Measurements from ENCODE around the gene PRELID3B.
"Not testable (repeated sequence)": the region's sequence is repeated elsewhere in the genome, so short reads cannot be mapped to it uniquely, and the experiment has no call there.

PRELID3B gene

DNA sequence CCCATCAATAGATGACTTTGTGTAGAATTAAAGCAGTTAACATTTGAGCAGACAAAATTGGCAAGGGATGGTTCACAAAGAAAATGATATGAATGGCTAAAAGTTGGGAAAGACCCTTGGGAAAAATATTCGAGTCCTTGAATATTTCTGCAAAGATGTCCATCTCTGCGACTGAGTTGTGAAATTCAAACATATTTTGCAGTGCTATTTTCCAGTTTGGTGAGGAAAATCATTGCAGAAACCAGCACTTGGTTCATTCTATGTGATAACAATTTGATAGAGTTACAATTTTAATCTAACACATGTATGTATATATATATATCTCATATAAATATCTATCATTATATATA lies 6.1 kb upstream of the PRELID3B start:
- 72 to 75% methylated on average over 2 of the region's 2 CpGs for WGBS, 2 experiments (ENCODE audit: insufficient coverage in 2 of 2)
- Histone ChIP-seq H3K4me3 (ENCODE audit: extremely low read depth, insufficient read depth, low read length, poor library complexity, severe bottlenecking) (no peak overlapping the region), H3K4me1 (ENCODE audit: control insufficient read depth, insufficient read depth, low read length, poor library complexity, severe bottlenecking) (peaks cover 17% of the 10 kb centered on the region), H3K27ac (ENCODE audit: low read depth, low read length, severe bottlenecking) (no peak overlapping the region), H3K9me3 (ENCODE audit: control insufficient read depth, low read length) (no peaks in the 10 kb centered on the region), H3K36me3 (ENCODE audit: control insufficient read depth, insufficient read depth, low read length) (no peaks in the 10 kb centered on the region)

DNA sequence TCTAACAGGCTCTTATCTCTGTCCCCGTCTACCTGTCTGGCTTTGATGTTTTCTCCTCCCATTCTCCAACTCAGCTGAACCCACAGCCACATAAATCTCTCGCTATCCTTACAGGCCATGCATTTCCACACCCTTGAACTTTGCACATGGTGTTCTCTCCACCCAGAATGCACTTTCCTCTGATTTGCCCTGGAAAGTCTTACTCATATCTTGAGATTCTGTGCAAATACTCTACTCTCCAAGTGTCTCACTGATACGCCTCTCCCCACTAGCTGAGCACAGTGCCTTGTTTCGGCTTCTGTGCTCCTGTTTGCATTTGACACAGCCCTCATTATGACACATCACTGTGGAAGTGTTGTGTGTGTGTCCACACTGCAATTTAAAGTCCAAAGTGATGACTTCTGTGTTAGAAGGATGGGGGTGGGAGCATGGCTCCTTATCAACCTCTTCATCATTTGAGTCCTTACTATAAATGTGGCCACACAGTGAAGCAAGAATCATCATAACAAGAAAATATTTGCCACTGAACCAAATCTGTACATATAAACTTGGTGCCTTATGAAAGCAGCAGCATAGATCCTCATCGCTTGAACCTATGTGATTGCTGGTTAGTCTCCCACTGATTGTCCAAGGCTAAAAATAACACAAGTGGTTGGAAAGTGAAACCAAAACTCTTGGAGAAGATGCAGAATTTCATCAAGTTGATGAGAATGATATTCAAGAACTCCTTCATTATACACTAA lies 5.5 kb upstream of the PRELID3B start:
- peaks cover 17% of the 10 kb centered on the region for H3K4me1 ChIP-seq (ENCODE audit: control insufficient read depth, insufficient read depth, low read length, poor library complexity, severe bottlenecking)
- no peak overlapping the region for H3K27ac ChIP-seq (ENCODE audit: low read depth, low read length, severe bottlenecking)
- WGBS, 2 experiments (ENCODE audit: insufficient coverage in 2 of 2), result 94 to 100% methylated on average over 4 of the region's 5 CpGs
- no peaks in the 10 kb centered on the region for H3K9me3 ChIP-seq (ENCODE audit: control insufficient read depth, low read length)
- no peaks in the 10 kb centered on the region for H3K36me3 ChIP-seq (ENCODE audit: control insufficient read depth, insufficient read depth, low read length)
- H3K4me3 ChIP-seq (ENCODE audit: extremely low read depth, insufficient read depth, low read length, poor library complexity, severe bottlenecking), result no peak overlapping the region

DNA sequence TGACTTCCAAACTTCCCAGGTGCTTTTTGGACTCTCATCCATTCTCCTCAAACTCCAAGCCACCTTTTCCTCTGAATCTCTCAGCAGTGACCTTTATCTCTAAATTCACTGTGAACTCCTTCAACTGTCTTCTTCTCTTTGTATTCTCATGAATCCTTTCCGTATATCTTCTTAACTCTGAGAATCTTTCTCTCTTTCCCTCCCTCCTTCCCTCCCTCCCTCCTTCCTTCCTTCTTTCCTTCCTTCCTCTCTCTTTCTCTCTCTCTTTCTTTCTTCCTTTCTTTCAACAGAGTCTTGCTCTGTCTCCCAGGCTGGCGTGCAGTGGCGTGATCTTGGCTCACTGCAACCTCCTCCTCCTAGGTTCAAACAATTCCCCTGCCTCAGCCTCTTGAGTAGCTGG lies 4.3 kb upstream of the PRELID3B start:
- Histone ChIP-seq H3K27ac (ENCODE audit: low read depth, low read length, severe bottlenecking) (no peak overlapping the region), H3K4me1 (ENCODE audit: control insufficient read depth, insufficient read depth, low read length, poor library complexity, severe bottlenecking) (peaks cover 17% of the 10 kb centered on the region), H3K4me3 (ENCODE audit: extremely low read depth, insufficient read depth, low read length, poor library complexity, severe bottlenecking) (no peak overlapping the region), H3K9me3 (ENCODE audit: control insufficient read depth, low read length) (no peaks in the 10 kb centered on the region), H3K36me3 (ENCODE audit: control insufficient read depth, insufficient read depth, low read length) (no peaks in the 10 kb centered on the region)
- 85 to 86% methylated on average over 3 of the region's 3 CpGs for WGBS, 2 experiments (ENCODE audit: insufficient coverage in 2 of 2)

DNA sequence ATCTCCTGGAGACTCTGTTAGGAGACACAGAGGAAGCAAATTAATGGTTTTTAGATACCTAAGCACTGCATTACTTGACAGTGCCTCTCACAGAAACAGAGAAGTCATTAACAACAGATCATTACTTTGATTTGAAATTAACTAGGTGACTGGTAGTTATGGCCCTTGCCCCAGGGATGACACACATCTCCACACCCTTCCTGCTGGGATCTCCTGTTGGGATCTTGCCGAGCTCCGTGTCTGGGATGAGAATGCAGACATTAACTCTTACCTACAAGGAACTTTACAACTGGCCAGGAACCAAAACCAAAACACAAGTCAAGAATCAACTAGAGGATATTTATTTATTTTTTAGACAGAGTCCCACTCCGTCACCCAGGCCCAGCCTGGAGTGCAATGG lies 2.2 kb upstream of the PRELID3B start:
- Histone ChIP-seq H3K4me1 (ENCODE audit: control insufficient read depth, insufficient read depth, low read length, poor library complexity, severe bottlenecking) (peaks cover 17% of the 10 kb centered on the region), H3K4me3 (ENCODE audit: extremely low read depth, insufficient read depth, low read length, poor library complexity, severe bottlenecking) (no peak overlapping the region), H3K27ac (ENCODE audit: low read depth, low read length, severe bottlenecking) (no peak overlapping the region), H3K9me3 (ENCODE audit: control insufficient read depth, low read length) (peaks cover 5% of the 10 kb centered on the region), H3K36me3 (ENCODE audit: control insufficient read depth, insufficient read depth, low read length) (peaks cover 18% of the 10 kb centered on the region)
- WGBS, 2 experiments (ENCODE audit: insufficient coverage in 2 of 2), result 89 to 90% methylated on average over 1 of the region's 3 CpGs

DNA sequence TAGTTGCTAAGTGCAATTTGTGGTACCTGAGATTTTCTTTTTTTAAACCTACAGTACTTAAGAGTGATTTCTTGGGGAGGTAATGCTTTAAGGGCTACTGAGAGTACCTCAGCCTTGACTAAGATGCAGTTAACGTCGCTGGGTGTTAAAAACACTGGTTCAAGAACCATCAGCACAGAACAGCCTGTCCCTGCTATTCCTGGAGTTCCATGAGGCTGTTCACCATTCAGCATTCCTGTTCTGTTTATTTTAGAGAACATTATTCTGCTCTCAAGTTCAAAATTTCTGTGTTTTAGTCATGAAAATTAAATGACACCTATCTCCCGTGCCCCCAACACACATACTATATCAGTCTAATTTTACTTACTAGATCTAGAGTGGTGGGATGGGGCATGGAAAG lies 1.7 kb upstream of the PRELID3B start:
- H3K27ac ChIP-seq (ENCODE audit: low read depth, low read length, severe bottlenecking), result no peak overlapping the region
- peaks cover 17% of the 10 kb centered on the region for H3K4me1 ChIP-seq (ENCODE audit: control insufficient read depth, insufficient read depth, low read length, poor library complexity, severe bottlenecking)
- 94 to 100% methylated on average over 2 of the region's 3 CpGs for WGBS, 2 experiments (ENCODE audit: insufficient coverage in 2 of 2)
- H3K36me3 ChIP-seq (ENCODE audit: control insufficient read depth, insufficient read depth, low read length), result peaks cover 21% of the 10 kb centered on the region
- peaks cover 5% of the 10 kb centered on the region for H3K9me3 ChIP-seq (ENCODE audit: control insufficient read depth, low read length)
- H3K4me3 ChIP-seq (ENCODE audit: extremely low read depth, insufficient read depth, low read length, poor library complexity, severe bottlenecking), result no peak overlapping the region

DNA sequence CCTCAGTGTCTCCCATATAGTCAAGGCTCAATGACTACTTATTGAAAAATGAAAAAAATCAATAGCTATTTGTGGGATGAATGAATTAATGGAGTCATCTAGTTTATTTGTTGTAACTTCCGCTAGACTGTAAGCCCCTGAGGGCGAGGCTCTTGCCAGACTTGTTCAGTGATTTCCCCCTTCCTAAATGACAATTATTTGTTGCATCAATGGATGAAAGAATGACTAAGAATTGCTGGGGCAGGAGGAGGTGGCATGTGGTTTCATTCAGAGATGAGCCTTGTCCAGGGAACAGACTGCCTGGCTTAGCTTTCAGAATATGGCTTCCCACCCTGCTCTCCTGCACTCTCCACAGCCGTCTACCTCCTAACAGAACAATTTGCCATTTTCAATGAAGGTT lies 1.1 kb upstream of the PRELID3B start:
- Histone ChIP-seq H3K27ac (ENCODE audit: low read depth, low read length, severe bottlenecking) (no peak overlapping the region), H3K4me3 (ENCODE audit: extremely low read depth, insufficient read depth, low read length, poor library complexity, severe bottlenecking) (no peak overlapping the region), H3K9me3 (ENCODE audit: control insufficient read depth, low read length) (peaks cover 5% of the 10 kb centered on the region), H3K36me3 (ENCODE audit: control insufficient read depth, insufficient read depth, low read length) (peaks cover 21% of the 10 kb centered on the region), H3K4me1 (ENCODE audit: control insufficient read depth, insufficient read depth, low read length, poor library complexity, severe bottlenecking) (peaks cover 17% of the 10 kb centered on the region)
- WGBS, 2 experiments (ENCODE audit: insufficient coverage in 2 of 2), result 100% methylated on average over 2 of the region's 3 CpGs; no CpG with 5 or more reads in 1 of the 2 experiments

DNA sequence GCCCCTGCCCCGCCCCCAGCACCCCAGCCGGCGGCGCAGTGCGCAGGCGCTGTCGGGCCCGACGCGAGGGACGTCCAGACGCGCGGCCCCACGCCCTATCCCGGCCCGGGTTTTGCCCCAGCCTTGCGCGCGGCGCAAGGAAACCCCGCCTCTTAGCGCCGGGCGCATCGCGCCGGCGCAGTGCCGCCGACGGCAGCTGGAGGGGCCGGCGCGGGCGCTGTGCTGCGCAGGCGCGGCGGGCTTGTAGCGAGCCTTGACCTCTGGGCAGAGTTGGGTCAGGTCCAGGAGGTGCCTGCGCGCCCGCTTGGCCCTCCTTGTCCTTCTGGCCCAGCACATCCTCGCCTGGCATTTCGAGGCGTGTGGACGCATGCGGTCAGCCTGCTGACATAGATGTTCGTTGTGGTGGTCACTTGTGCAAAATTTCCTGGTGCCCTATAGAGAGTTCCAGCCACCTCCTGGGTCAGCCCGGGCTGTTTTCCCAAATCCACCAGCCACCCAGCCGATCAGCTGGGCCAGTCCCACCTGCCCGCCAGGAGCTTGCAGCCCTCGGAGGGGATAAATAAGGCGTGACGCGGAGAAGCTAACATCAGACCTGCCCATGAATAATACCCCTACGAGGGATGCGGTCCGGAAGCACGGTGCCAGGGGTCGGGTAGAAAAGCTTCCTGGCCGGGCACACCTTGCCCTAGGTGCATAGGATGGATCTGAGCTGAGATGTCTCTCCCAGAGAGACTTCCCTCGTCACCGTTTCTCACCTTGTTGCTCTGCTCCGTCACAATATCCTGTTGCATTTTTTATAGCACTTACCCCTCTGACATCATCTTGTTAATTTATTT lies 428 bp upstream of the PRELID3B start:
- peaks cover 11% of the 10 kb centered on the region for H3K4me1 ChIP-seq (ENCODE audit: control insufficient read depth, insufficient read depth, low read length, poor library complexity, severe bottlenecking)
- peak overlapping the region; percentile 79 for H3K4me3 ChIP-seq (ENCODE audit: extremely low read depth, insufficient read depth, low read length, poor library complexity, severe bottlenecking)
- H3K9me3 ChIP-seq (ENCODE audit: control insufficient read depth, low read length), result peaks cover 5% of the 10 kb centered on the region
- H3K36me3 ChIP-seq (ENCODE audit: control insufficient read depth, insufficient read depth, low read length), result peaks cover 26% of the 10 kb centered on the region
- 28 to 33% methylated on average over 47 to 57 of the region's 66 CpGs for WGBS, 2 experiments (ENCODE audit: insufficient coverage in 2 of 2)
- no peak overlapping the region for H3K27ac ChIP-seq (ENCODE audit: low read depth, low read length, severe bottlenecking)

DNA sequence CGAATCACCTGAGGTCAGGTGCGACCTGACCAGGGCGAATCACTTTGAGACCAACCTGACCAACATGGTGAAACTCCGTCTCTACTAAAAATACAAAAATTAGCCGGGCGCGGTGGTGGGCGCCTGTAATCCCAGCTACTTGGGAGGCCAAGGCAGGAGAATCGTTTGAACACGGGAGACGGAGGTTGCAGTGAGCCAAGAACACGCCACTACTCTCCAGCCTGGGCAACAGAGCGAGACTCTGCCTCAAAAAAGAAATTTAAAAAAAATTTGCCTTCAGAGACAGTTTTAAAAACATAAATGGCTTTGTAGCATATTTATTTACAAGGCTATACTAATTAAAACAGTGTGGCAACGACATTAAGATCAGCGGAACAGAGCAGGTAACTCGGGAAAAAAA lies 1.1 kb downstream of the PRELID3B start:
- not testable (repeated sequence) for H3K27ac ChIP-seq (ENCODE audit: low read depth, low read length, severe bottlenecking); H3K9me3 ChIP-seq (ENCODE audit: control insufficient read depth, low read length); H3K4me1 ChIP-seq (ENCODE audit: control insufficient read depth, insufficient read depth, low read length, poor library complexity, severe bottlenecking)
- WGBS, 2 experiments (ENCODE audit: insufficient coverage in 2 of 2), result 93 to 95% methylated on average over 8 to 13 of the region's 16 CpGs
- peak overlapping the region; percentile 79 for H3K4me3 ChIP-seq (ENCODE audit: extremely low read depth, insufficient read depth, low read length, poor library complexity, severe bottlenecking)
- H3K36me3 ChIP-seq (ENCODE audit: control insufficient read depth, insufficient read depth, low read length), result peaks cover 40% of the 10 kb centered on the region

DNA sequence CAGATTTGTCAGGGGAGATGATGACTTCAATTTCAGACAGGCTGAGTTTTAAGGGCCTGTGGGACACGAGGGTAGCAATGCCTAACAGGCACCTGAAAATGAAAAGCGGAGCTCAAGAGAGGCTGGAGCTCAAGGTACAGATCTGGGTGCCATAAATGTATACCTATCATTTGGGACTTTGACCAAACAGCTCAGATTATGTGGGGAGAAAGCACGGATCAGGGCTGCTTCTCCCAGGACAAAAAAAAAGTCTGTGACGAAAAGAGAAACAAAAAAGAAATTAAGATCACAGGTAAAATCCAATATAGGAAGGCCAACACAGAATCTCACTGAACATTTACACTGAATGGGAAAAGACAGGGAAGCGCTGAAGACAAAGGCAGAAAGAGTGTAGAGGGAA lies 1.9 kb downstream of the PRELID3B start:
- Histone ChIP-seq H3K4me1 (ENCODE audit: control insufficient read depth, insufficient read depth, low read length, poor library complexity, severe bottlenecking) (peaks cover 2% of the 10 kb centered on the region), H3K4me3 (ENCODE audit: extremely low read depth, insufficient read depth, low read length, poor library complexity, severe bottlenecking) (no peak overlapping the region), H3K9me3 (ENCODE audit: control insufficient read depth, low read length) (peaks cover 5% of the 10 kb centered on the region), H3K27ac (ENCODE audit: low read depth, low read length, severe bottlenecking) (no peak overlapping the region), H3K36me3 (ENCODE audit: control insufficient read depth, insufficient read depth, low read length) (peaks cover 48% of the 10 kb centered on the region)
- WGBS, 2 experiments (ENCODE audit: insufficient coverage in 2 of 2), result 98 to 100% methylated on average over 3 to 4 of the region's 5 CpGs

DNA sequence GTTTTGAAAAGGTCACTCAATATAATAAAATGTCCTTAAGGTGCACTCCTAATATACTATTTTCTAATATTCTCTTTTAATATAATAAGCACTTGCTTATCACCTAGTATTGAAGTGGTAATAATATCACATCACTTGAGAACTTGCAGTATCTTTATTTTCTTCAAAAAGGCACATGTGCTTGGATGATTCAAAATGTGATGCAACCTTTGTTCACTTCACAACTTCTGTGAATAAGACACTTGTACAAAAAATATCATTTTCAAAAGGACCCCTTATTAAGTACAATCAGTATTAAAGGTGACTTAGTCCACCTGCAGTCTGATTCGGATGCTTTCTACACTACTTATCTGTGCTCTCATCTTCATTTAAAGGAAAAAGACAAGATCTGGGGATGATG lies 3.4 kb downstream of the PRELID3B start:
- H3K4me1 ChIP-seq (ENCODE audit: control insufficient read depth, insufficient read depth, low read length, poor library complexity, severe bottlenecking), result no peaks in the 10 kb centered on the region
- no peak overlapping the region for H3K27ac ChIP-seq (ENCODE audit: low read depth, low read length, severe bottlenecking)
- H3K9me3 ChIP-seq (ENCODE audit: control insufficient read depth, low read length), result peaks cover 5% of the 10 kb centered on the region
- H3K36me3 ChIP-seq (ENCODE audit: control insufficient read depth, insufficient read depth, low read length), result peaks cover 59% of the 10 kb centered on the region
- whole genome bisulfite sequencing, 2 experiments (ENCODE audit: insufficient coverage in 2 of 2), result 100% methylated on average over 1 of the region's 1 CpG; no CpG with 5 or more reads in 1 of the 2 experiments
- no peak overlapping the region for H3K4me3 ChIP-seq (ENCODE audit: extremely low read depth, insufficient read depth, low read length, poor library complexity, severe bottlenecking)

DNA sequence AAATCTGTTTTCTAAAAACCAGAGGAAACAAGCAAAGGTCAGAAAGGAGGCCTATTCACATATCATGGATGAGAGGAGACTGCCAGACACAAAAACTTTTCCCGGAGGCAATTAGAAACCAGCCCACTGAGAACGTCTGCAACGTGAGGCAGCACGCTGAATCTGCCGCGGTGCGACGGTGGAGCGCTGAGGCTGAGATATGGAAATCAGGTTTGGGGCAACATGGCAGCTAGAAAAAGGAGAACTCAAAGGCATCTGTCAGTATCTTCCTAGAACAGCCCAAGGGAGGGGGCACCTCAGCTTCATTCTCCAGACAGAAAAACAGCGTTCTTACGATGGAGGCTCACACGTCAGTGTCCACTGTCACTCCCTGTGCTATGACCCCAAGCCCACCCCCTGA lies 5.2 kb downstream of the PRELID3B start:
- Histone ChIP-seq H3K4me3 (ENCODE audit: extremely low read depth, insufficient read depth, low read length, poor library complexity, severe bottlenecking) (no peak overlapping the region), H3K36me3 (ENCODE audit: control insufficient read depth, insufficient read depth, low read length) (peaks cover 59% of the 10 kb centered on the region), H3K9me3 (ENCODE audit: control insufficient read depth, low read length) (peaks cover 5% of the 10 kb centered on the region), H3K27ac (ENCODE audit: low read depth, low read length, severe bottlenecking) (no peak overlapping the region), H3K4me1 (ENCODE audit: control insufficient read depth, insufficient read depth, low read length, poor library complexity, severe bottlenecking) (no peaks in the 10 kb centered on the region)
- 96 to 100% methylated on average over 11 to 12 of the region's 12 CpGs for WGBS, 2 experiments (ENCODE audit: insufficient coverage in 2 of 2)
